Caco-2 (cell line): ENCODE data around the gene BARX1. TPM values are rescaled to one million over a fixed set of nuclear protein-coding genes. Genes with fewer than 3 reads are reported as not detected.

Source experiments
- BruUV-seq: library from RNA; stranded (reverse); fragments of 400-500 nt; replicated peaks from 2 replicates; lab custom pipeline; 2021; lab: Mats Ljungman, UMichigan
- CTCF ChIA-PET: fragments of 300-600 bp; sonication (Branson Sonifier 250); formaldehyde crosslinking; loops from one replicate; lab custom pipeline; 2022; ENCODE audit warnings: antibody characterized with exemption; lab: Charles Lee
- POLR2A ChIA-PET: fragments of 300-600 bp; sonication (Branson Sonifier 250); formaldehyde crosslinking; loops from one replicate; lab custom pipeline; 2022; ENCODE audit warnings: antibody characterized with exemption; lab: Charles Lee
- DNase-seq, 2 experiments: peaks; one replicate each; pipeline versions ENCODE4 v3.0.0 to v3.0.0-alpha.2; 2020 to 2022
- H3K27me3 ChIP-seq: replicated peaks from 2 replicates; pipeline ENCODE4 v1.6.0; 2011; ENCODE audit warnings: low read length; ENCODE audit not compliant: control insufficient read depth, insufficient read depth
- H3K36me3 ChIP-seq: 2 replicates; pipeline ENCODE4 v1.5.1; 2011; ENCODE audit warnings: low read length; ENCODE audit not compliant: control insufficient read depth, insufficient read depth
- H3K4me1 ChIP-seq: fragments of 250-450 bp; sonication (Bioruptor Pico); 2 replicates; pipeline ENCODE4 v1.5.1; 2020; ENCODE audit warnings: mild to moderate bottlenecking
- H3K4me3 ChIP-seq: 2 replicates; pipeline ENCODE4 v1.5.1; 2011; ENCODE audit warnings: low read depth, mild to moderate bottlenecking, control low read depth, low read length
- H3K9me3 ChIP-seq: fragments of 250-450 bp; sonication (Bioruptor Pico); 2 replicates; pipeline ENCODE4 v1.5.1; 2020; ENCODE audit warnings: mild to moderate bottlenecking, moderate library complexity
- H3K27ac Mint-ChIP-seq: one replicate; pipeline ENCODE4 v1.8.0; 2022; ENCODE audit warnings: mixed read lengths; ENCODE audit not compliant: unreplicated experiment
- H3K27me3 Mint-ChIP-seq: one replicate; pipeline ENCODE4 v1.8.0; 2022; ENCODE audit warnings: mixed read lengths; ENCODE audit not compliant: insufficient read depth, unreplicated experiment
- H3K36me3 Mint-ChIP-seq: one replicate; pipeline ENCODE4 v1.8.0; 2022; ENCODE audit warnings: mild to moderate bottlenecking, mixed read lengths; ENCODE audit not compliant: insufficient read depth, unreplicated experiment
- H3K4me1 Mint-ChIP-seq: one replicate; pipeline ENCODE4 v1.8.0; 2022; ENCODE audit warnings: low read depth, mixed read lengths; ENCODE audit not compliant: unreplicated experiment
- H3K4me3 Mint-ChIP-seq: one replicate; pipeline ENCODE4 v1.8.0; 2022; ENCODE audit warnings: mild to moderate bottlenecking, moderate library complexity, mixed read lengths; ENCODE audit not compliant: unreplicated experiment
- H3K9me3 Mint-ChIP-seq: one replicate; pipeline ENCODE4 v1.8.0; 2022; ENCODE audit warnings: mixed read lengths; ENCODE audit not compliant: unreplicated experiment
- CTCF ChIP-seq, 2 experiments: fragments of 200-600 bp in 1 of 2; IDR thresholded peaks; 1 replicate in 1 of 2; 2 replicates in 1 of 2; pipeline versions ENCODE4 v1.5.1 to v1.8.0; 2011 to 2022; ENCODE audit warnings: antibody characterized with exemption in 1 of 2, control low read depth in 1 of 2, inconsistent platforms in 1 of 2, low read depth in 1 of 2, low read length in 1 of 2, mild to moderate bottlenecking in 1 of 2, moderate library complexity in 1 of 2; ENCODE audit not compliant: insufficient read depth in 1 of 2, severe bottlenecking in 1 of 2, unreplicated experiment in 1 of 2
- intact Hi-C: fragments of 100-400 bp; cut with micrococcal nuclease; formaldehyde crosslinking; loops from one replicate; pipeline ENCODE4 v1.10.0; 2022; ENCODE audit not compliant: unreplicated experiment
- total RNA-seq: library from RNA; stranded (reverse); gene quantifications from 2 replicates; pipeline ENCODE4 v1.2.3, GENCODE V29; 2022

The BARX1 gene
- total RNA-seq, 1 experiment from 2014 or later = not detected

- TF ChIP-seq CTCF (IDR thresholded peaks at IDR 0.05; ENCODE audit: insufficient read depth in 1 of 2, low read depth in 1 of 2, low read length in 1 of 2, severe bottlenecking in 1 of 2, unreplicated experiment in 1 of 2) = no peak
- no peaks in the 10 kb centered on the region for H3K9me3 Mint-ChIP-seq
- intact Hi-C loops = no loop called here
- H3K9me3 ChIP-seq = no peaks in the 10 kb centered on the region
- H3K4me3 ChIP-seq = no peak overlapping the region
- H3K4me3 Mint-ChIP-seq = no peak overlapping the region
- H3K27me3 ChIP-seq = no peaks in the 10 kb centered on the region
- BruUV-seq = no TSS peak
- DNase-seq = no peak
- H3K4me1 ChIP-seq = no peaks in the 10 kb centered on the region
- no peaks in the 10 kb centered on the region for H3K36me3 ChIP-seq
- H3K4me1 Mint-ChIP-seq = no peaks in the 10 kb centered on the region
- H3K36me3 Mint-ChIP-seq = no peaks in the 10 kb centered on the region
- no peak overlapping the region for H3K27ac Mint-ChIP-seq
- ChIA-PET CTCF (no interaction called here), POLR2A (no interaction called here)
- no peaks in the 10 kb centered on the region for H3K27me3 Mint-ChIP-seq
These were observed 1.4 kb downstream of the BARX1 start for GRCh38 chr9:93953496-93954433.

GRCh38 chr9:93952784-93953495, 2.2 kb downstream of the BARX1 start:
- intact Hi-C loops = no loop called here
- no peak for TF ChIP-seq CTCF (IDR thresholded peaks at IDR 0.05; ENCODE audit: insufficient read depth in 1 of 2, low read depth in 1 of 2, low read length in 1 of 2, severe bottlenecking in 1 of 2, unreplicated experiment in 1 of 2)
- POLR2A ChIA-PET = no interaction called here
- Mint-ChIP-seq H3K36me3 (no peaks in the 10 kb centered on the region), H3K4me3 (no peak overlapping the region), H3K4me1 (no peaks in the 10 kb centered on the region), H3K27ac (no peak overlapping the region), H3K9me3 (no peaks in the 10 kb centered on the region), H3K27me3 (no peaks in the 10 kb centered on the region)
- BruUV-seq = no TSS peak
- no peaks in the 10 kb centered on the region for H3K27me3 ChIP-seq
- H3K4me1 ChIP-seq = no peaks in the 10 kb centered on the region
- CTCF ChIA-PET = no interaction called here
- no peak for DNase-seq
- H3K36me3 ChIP-seq = no peaks in the 10 kb centered on the region
- no peak overlapping the region for H3K4me3 ChIP-seq
- H3K9me3 ChIP-seq = no peaks in the 10 kb centered on the region

DNA sequence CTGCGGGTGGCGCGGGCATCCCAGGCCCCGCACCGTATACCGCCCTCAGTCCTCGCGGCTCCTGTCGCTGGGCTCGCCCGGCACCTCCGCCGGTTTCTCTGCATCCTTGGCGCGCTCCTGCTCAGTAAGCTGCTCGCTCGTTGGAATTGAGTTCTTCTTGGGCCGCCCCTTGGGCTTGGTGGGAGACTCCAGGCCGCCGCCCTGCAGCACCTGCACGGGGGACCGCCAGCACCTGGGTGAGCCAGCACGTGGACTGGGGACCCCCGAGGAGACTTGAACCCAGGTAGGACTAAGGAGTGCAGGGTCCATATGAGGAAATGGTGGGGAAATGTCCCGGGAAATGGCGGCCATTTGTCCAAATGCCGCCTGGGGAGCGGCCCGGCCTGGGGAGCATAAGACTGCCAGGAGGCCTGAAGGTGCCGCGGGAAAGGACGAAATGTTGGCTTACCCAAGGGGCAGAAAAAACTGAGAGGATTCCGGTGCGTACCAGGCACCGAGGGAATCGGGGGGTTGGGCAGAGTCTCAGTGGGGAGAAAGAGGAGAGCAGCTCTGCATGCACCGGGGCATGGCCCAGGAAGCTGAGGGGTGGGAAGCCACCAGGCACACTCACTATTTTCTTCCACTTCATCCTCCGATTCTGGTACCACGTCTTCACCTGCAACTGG, 2.9 kb downstream of the BARX1 start:
- no peak overlapping the region for H3K4me3 Mint-ChIP-seq
- H3K9me3 Mint-ChIP-seq = no peaks in the 10 kb centered on the region
- no peak overlapping the region for H3K27ac Mint-ChIP-seq
- no peak for DNase-seq
- BruUV-seq = no TSS peak
- Histone ChIP-seq H3K4me3 (no peak overlapping the region), H3K9me3 (no peaks in the 10 kb centered on the region), H3K4me1 (no peaks in the 10 kb centered on the region), H3K36me3 (no peaks in the 10 kb centered on the region), H3K27me3 (no peaks in the 10 kb centered on the region)
- no peak for TF ChIP-seq CTCF (IDR thresholded peaks at IDR 0.05; ENCODE audit: insufficient read depth in 1 of 2, low read depth in 1 of 2, low read length in 1 of 2, severe bottlenecking in 1 of 2, unreplicated experiment in 1 of 2)
- intact Hi-C loops = no loop called here
- POLR2A ChIA-PET = no interaction called here
- no peaks in the 10 kb centered on the region for H3K27me3 Mint-ChIP-seq
- H3K36me3 Mint-ChIP-seq = no peaks in the 10 kb centered on the region
- H3K4me1 Mint-ChIP-seq = no peaks in the 10 kb centered on the region
- CTCF ChIA-PET = no interaction called here
